AG08396 (cell line): Measurements from ENCODE around the gene CORO7.
A peak's percentile ranks its signal among the peaks of the same experiment; 100 is the strongest.

Experiments used
- DNase-seq: peaks from one replicate; pipeline ENCODE4 v3.0.0; 2012; ENCODE audit warnings: low spot score, mixed read lengths

The CORO7 gene

GRCh38 chr16:4416200-4417032 is at the start of gene CORO7:
Gene CORO7, minus strand, starts transcription at chr16:4416596. Its CDS starts 78 bp downstream, at chr16:4416518.
- peak; percentile 94 for DNase-seq

- DNase-seq = no peak
These were observed 47.2 kb upstream of the CORO7 start for GRCh38 chr16:4463522-4464163.

DNA sequence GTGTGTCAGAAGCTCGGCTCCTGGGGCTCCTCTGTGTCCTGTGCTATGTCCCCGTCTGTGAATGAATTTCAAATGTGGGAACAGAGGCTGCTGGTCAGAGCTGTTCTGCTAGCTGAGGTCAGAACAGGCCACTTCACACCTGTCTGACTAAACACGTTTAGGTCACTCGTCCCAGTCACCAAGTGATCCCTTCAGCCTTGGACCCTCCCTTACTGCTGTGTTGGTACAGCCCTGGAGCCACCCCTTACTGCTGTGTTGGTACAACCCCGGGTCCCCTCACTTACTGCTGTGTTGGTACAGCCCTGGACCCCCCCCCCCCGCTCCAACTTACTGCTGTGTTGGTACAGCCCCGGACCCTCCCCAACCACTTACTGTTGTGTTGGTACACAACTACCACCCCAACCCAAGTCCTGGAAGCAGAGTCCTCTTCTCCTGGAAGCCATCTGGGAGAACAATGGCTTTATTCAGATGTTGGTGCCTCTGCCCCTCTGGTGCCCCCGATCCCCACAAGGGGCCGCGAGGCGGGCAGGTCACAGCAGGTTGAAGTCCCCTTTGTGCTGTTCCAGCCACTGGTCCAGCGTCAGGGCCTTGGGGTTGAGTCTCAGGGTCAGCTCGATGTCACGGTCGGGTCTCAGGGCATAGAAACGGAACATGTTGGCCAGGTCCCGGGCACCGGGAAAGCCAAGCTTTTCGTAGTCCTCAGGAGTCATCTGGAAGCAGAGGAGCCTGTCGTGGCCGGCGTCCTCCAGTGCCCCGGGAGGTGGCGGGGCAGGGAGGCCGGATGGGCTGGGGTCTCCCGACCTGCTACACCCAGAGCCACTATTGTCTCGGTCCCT is 45.1 kb upstream of the CORO7 start:
- DNase-seq = no peak

DNA sequence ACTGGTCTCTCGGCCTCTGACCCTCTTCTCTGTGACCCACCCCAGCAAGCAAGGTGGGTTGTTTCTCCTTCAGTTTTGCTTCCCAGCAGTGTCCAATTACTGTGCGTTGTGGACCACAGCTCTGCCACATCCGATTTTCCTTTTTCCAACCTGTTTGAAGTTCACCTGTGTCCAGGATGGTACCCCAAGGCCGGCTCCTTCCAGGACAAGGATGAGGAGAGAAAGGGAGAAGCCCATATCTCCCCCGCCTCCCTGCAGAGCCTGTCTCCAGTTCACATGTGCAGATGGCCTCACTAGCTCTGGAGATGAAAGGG is 44.5 kb upstream of the CORO7 start:
- DNase-seq = no peak

- DNase-seq = no peak
These were observed 39.6 kb upstream of the CORO7 start for GRCh38 chr16:4455951-4456350.

DNA sequence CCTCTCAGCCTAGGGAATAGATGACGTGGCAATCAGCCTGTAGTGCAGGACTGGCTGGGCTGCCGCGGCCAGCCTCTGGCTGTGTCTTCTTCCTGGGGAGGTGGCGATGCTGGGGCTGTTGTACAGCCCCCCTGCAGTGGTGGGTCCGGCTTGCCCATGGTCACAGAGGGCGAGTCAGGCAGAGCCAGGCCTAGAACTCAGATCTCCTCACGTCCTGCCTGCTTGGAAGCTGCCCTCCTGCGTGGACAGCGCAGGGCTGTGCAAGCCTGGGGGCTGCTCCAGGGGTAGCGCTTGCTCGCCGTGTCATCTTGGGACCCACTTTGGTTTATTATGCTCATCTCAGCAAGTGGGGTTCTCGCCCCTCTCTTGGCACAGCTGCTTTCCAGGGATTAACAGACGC is 38.7 kb upstream of the CORO7 start:
- DNase-seq = no peak

- no peak for DNase-seq
These were observed 38.2 kb upstream of the CORO7 start for GRCh38 chr16:4454623-4455022.

- DNase-seq = no peak
These were observed 36.3 kb upstream of the CORO7 start for GRCh38 chr16:4452674-4453073.

DNA sequence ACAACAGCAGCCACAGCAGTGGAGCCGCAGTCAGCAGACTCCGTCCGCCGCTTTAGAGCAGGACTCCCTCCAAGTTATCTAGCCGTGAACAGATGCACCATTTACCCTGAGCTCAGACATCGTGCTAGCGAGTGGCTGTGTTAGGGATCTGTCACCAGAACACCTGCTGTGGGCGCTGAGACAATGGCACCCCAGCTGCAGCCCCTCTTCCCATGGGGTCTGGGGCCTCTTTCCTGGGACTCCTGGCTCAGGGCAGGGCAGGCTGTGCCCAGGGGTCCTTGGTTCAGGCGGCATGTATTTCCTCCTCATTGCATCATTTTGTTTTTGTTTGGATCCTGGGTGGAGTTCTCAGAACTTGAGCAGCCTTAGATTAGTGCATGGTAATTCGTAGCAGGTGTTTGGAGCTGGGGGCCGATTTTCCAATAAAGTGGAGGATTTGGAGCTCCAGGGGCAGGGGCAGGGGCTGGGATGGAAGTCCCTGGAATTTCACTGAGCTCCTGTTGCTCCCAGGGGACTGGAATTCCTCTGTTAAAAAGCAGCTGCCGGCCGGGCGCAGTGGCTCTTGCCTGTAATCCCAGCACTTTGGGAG is 34.6 kb upstream of the CORO7 start:
- no peak for DNase-seq

- DNase-seq = no peak
These were observed 34.0 kb upstream of the CORO7 start for GRCh38 chr16:4450430-4450829.

DNA sequence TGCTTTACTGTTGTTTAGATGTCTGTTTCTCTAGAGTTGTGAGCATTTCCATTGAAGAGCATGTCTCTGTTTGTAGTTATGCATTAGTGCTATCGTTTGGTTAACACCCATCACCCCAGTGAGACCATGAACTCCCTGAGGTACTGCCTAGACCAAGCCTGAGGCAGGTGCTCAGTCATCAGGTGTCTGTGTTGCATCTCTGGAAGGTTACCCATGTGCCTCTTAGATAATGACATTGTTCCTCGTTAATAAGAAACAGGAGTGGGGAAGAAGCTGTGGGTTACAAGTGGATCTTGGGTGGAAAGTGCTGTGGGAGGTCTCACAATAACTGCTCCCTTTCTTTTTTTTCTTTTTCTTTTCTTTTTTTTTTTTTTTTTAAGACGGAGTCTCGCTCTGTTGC is 27.6 kb upstream of the CORO7 start:
- no peak for DNase-seq

- no peak for DNase-seq
These were observed 26.9 kb upstream of the CORO7 start for GRCh38 chr16:4443271-4443670.

GRCh38 chr16:4442371-4442770 is 26.0 kb upstream of the CORO7 start:
- DNase-seq = no peak

DNA sequence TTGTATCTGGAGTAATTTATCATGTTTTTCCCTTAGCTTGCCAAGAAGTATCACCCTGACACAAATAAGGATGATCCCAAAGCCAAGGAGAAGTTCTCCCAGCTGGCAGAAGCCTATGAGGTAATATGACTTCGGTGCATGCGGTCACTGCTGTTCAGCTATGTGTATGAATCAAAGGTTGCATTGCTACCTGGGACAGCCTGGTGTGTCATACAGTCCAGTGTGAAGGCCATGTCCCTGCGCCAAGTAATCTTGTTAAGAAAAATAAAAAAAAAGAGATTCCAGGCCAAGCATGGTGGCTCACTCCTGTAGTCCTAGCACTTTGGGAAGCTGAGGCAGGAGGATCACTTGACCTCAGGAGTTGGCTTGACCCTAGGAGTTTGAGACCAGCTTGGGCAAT is 21.0 kb upstream of the CORO7 start:
- DNase-seq = no peak

DNA sequence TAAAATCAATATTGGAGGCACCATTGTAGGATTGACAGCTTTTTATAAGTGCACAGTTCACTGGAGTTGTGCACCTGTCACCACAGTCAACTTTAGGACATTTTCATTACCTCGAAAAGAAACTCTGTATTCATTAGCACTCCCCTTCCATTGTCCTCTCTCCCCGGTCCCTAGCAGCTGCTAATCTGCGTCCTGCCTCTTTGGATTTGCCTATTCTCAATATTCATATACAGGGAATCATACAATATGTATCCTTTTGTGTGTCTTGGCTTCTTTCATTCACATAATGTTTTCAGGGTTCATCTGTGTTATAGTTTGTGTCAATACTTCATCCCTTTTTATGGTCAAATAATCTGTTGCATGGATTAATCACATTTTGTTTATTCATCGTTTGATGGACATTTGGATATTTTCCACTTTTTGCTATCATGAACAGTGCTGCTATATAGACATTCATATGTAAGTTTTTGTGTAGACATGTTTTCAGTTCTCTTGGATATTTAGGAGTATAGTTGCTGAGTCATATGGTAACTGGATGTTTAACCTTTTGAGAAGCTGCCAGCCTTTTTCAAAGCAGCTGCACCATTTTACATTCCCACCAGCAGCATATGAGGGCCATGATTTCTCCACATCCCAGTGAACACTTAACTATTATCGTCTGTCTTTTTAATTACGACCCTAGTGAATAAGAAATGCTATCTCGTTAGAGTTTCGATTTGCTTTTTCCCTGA is 19.1 kb upstream of the CORO7 start:
- DNase-seq = no peak

DNA sequence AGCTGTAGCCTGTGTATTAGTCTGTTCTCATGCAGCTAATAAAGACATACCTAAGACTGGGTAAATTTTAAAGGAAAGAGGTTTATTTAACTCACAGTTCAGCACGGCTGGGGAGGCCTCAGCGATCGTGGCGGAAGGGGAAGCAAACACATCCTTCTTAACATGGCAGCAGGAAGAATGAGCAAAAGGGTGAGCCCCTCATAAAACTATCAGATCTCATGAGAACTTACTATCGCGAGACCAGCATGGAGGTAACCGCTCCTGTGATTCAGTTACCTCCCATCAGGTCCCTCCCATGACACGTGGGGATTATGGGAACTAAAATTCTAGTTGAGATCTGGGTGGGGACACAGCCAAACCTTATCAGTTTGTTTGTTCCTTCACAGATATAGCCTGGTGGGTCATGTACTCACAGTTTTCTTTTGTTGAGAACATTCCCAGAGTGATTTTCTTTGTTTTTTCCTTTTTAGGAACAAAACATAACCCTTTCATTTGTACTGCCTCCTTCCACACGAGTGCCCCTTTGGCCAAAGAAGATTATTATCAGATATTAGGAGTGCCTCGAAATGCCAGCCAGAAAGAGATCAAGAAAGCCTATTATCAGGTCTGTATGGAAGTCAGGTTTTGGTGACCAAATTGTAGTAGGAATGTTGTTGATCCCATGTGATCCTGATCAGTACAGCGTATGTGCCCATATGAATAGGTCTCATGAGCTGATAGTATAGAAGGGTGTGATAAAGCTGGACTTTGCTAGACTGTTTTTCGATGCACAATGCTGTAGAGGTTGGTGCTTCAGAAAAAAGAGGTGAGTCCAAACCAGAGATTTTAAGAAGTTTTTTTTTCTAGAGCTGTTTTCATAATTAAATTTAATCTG is 17.8 kb upstream of the CORO7 start:
- DNase-seq = no peak

DNA sequence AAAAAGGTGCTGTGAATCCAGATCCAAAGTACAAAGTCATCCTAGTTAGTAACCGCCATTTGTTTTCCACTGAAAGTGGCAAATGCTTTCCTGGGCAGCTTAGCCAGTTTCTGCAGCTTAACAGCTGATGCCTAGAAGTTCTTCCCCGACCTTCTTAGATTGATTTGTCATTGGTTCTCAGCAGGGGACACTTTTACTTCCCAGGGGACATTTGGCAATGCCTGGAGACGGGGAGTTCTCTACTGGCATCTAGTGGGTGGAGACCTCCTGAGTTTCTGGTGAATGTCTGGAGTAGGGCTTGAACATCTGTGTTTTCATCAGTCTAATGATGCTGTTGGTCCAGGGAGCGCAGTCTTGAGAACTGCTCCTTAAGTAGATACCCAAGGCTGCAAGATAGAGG is 16.8 kb upstream of the CORO7 start:
- DNase-seq = no peak

GRCh38 chr16:4431023-4431422 is 14.6 kb upstream of the CORO7 start:
- DNase-seq = no peak

DNA sequence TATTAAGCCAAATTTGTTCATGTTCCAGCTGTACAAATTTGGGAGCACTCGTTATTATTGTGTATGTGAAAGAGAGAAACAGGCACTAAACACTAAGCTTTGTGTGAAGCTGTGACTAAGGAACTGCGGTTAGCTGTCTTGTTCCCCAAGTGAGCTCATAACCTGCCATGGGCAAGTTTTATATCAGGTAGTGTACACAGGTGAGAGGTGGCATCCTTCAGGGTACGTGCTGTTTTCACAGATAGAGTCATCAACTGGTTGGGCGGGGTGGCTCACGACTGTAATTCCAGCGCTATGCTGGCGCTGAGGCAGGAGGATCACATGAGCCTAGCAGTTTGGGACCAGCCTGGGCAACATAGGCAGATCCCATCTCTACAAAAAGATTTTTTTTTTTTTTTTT is 12.1 kb upstream of the CORO7 start:
- no peak for DNase-seq

DNA sequence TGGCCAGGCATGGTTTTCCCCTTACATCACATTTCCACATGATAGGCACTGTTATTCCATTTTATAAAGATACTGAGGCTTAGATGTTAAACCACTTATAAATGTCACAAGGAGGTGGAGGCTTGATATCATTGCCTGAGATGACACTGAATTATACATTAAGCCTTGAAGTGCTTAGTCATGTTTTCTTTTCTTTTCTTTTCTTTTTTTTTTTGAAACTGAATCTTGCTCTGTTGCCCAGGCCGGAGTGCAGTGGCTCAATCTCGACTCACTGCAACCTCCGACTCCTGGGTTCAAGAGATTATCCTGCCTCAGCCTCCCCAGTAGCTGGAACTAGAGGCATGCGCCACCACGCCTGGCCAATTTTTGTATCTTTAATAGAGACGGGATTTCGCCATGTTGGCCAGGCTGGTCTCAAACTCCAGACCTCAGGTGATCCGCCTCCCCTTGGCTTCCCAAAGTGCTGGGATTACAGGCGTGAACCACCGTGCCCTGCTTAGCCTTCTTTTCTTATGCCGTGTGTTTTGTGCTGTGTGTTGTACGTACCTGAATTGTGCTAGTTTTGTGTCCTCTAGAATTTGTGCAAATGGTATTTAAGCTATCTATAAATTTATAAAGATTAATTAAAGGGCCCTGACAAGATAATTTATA is 10.5 kb upstream of the CORO7 start:
- DNase-seq = no peak
